Body of pancreas (tissue), 4 donors: ENCODE measurements around the gene RREB1. TPM values are rescaled to one million over a fixed set of nuclear protein-coding genes. Genes with fewer than 3 reads are reported as not detected.

Experiments
- ATAC-seq: fragments of 150-250 bp; one replicate; pipeline ENCODE4 v1.9.1; 2016
- DNase-seq, 4 donors: peaks; one replicate each; pipeline ENCODE4 v3.0.0-alpha.2; 2019
- H3K27ac ChIP-seq, 4 donors: fragments of 200-600 bp; sonication (generic); 1 replicate in 3 of 4; 2 replicates in 1 of 4; pipeline versions ENCODE4 v1.5.1 to v1.6.1; 2016 to 2019; ENCODE audit warnings: mild to moderate bottlenecking in 1 of 4, mixed read lengths in 1 of 4, moderate library complexity in 1 of 4
- H3K27me3 ChIP-seq, 2 donors: fragments of 200-600 bp; sonication (generic); one replicate each; pipeline ENCODE4 v1.6.0; 2016; ENCODE audit warnings: mild to moderate bottlenecking in 1 of 2
- H3K36me3 ChIP-seq, 2 donors: fragments of 200-600 bp; sonication (generic); replicated peaks in 1 of 2; 2 replicates each; pipeline ENCODE4 v1.5.1; 2016; ENCODE audit warnings: low read depth in 2 of 2; ENCODE audit not compliant: insufficient read depth in 1 of 2
- H3K4me1 ChIP-seq: fragments of 200-600 bp; sonication (generic); one replicate; pipeline ENCODE4 v1.6.0; 2016
- H3K4me3 ChIP-seq, 2 donors: fragments of 200-600 bp; sonication (generic); 1 replicate in 1 of 2; 2 replicates in 1 of 2; pipeline ENCODE4 v1.5.1; 2016 to 2019
- H3K9me3 ChIP-seq, 3 donors: fragments of 200-600 bp; sonication (generic); 1 replicate in 2 of 3; 2 replicates in 1 of 3; pipeline ENCODE4 v1.5.1; 2016
- POLR2A ChIP-seq, 3 donors: fragments of 450-650 bp; IDR thresholded peaks; one replicate each; pipeline ENCODE4 v1.6.1; 2016; ENCODE audit warnings: antibody characterized with exemption in 3 of 3, mild to moderate bottlenecking in 2 of 3
- WGBS, 2 donors: methylation state at CpG; one replicate each; pipeline ENCODE4 v1.1.5; 2017; 5-methylcytosine and 5-hydroxymethylcytosine counted together
- intact Hi-C: fragments of 100-400 bp; cut with DNase I; formaldehyde crosslinking; loops from one replicate; pipeline ENCODE4 v1.15.1; 2023
- total RNA-seq, 2 donors: library from RNA; depleted of rRNA; stranded (reverse); fragments of >200 nt; gene quantifications; one replicate each; pipeline ENCODE4 v1.1.0, GENCODE V29; 2016
- TF ChIP-seq, protein P1 (sequence below), 7 experiments: fragments of 450-650 bp in 4 of 7; fragments of 200-600 bp in 3 of 7; sonication (generic) in 3 of 7; IDR thresholded peaks; one replicate each; pipeline ENCODE4 v1.5.1; 2016 to 2019; ENCODE audit warnings: antibody characterized with exemption in 7 of 7

The RREB1 gene
- total RNA-seq, 2 donors from 2014 or later = 33.5 to 44.8 TPM

GRCh38 chr6:7240351-7240750 lies 132.6 kb downstream of the RREB1 start:
- WGBS, 2 donors = 33 to 44% methylated on average over 9 of the region's 9 CpGs
- DNase-seq (peak in 2 of 4 donors; percentile 52), ATAC-seq (no peak)
- H3K9me3 ChIP-seq = no peaks in the 10 kb centered on the region
- H3K4me1 ChIP-seq = peaks cover 85% of the 10 kb centered on the region
- no peaks in the 10 kb centered on the region for H3K36me3 ChIP-seq
- no peak overlapping the region for H3K4me3 ChIP-seq
- intact Hi-C loops = loop anchor here (10.0 kb wide), 1 partner anchor 546 kb away; no protein-coding TSS in a partner anchor
- TF ChIP-seq POLR2A (IDR thresholded peaks at IDR 0.05) = no peak
- TF ChIP-seq, protein P1, sequence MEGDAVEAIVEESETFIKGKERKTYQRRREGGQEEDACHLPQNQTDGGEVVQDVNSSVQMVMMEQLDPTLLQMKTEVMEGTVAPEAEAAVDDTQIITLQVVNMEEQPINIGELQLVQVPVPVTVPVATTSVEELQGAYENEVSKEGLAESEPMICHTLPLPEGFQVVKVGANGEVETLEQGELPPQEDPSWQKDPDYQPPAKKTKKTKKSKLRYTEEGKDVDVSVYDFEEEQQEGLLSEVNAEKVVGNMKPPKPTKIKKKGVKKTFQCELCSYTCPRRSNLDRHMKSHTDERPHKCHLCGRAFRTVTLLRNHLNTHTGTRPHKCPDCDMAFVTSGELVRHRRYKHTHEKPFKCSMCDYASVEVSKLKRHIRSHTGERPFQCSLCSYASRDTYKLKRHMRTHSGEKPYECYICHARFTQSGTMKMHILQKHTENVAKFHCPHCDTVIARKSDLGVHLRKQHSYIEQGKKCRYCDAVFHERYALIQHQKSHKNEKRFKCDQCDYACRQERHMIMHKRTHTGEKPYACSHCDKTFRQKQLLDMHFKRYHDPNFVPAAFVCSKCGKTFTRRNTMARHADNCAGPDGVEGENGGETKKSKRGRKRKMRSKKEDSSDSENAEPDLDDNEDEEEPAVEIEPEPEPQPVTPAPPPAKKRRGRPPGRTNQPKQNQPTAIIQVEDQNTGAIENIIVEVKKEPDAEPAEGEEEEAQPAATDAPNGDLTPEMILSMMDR (IDR thresholded peaks at IDR 0.05) = no peak
- H3K27ac ChIP-seq = peak overlapping the region; percentile 73 to 93 (median 88)
- H3K27me3 ChIP-seq = no peaks in the 10 kb centered on the region

GRCh38 chr6:7241160-7241559 lies 133.4 kb downstream of the RREB1 start:
- no peaks in the 10 kb centered on the region for H3K27me3 ChIP-seq
- DNase-seq = peak in 3 of 4 donors; percentile 44 to 53 (median 49)
- ATAC-seq = no peak
- TF ChIP-seq POLR2A (IDR thresholded peaks at IDR 0.05) = no peak
- 26 to 33% methylated on average over 10 of the region's 10 CpGs for WGBS, 2 donors
- H3K27ac ChIP-seq = peak overlapping the region; percentile 73 to 93 (median 88)
- peaks cover 77% of the 10 kb centered on the region for H3K4me1 ChIP-seq
- H3K36me3 ChIP-seq = peaks cover 0 to 3% of the 10 kb centered on the region in 2 donors
- no peaks in the 10 kb centered on the region for H3K9me3 ChIP-seq
- intact Hi-C loops = loop anchor here (10.0 kb wide), 1 partner anchor 546 kb away; no protein-coding TSS in a partner anchor
- no peak overlapping the region for H3K4me3 ChIP-seq

DNA sequence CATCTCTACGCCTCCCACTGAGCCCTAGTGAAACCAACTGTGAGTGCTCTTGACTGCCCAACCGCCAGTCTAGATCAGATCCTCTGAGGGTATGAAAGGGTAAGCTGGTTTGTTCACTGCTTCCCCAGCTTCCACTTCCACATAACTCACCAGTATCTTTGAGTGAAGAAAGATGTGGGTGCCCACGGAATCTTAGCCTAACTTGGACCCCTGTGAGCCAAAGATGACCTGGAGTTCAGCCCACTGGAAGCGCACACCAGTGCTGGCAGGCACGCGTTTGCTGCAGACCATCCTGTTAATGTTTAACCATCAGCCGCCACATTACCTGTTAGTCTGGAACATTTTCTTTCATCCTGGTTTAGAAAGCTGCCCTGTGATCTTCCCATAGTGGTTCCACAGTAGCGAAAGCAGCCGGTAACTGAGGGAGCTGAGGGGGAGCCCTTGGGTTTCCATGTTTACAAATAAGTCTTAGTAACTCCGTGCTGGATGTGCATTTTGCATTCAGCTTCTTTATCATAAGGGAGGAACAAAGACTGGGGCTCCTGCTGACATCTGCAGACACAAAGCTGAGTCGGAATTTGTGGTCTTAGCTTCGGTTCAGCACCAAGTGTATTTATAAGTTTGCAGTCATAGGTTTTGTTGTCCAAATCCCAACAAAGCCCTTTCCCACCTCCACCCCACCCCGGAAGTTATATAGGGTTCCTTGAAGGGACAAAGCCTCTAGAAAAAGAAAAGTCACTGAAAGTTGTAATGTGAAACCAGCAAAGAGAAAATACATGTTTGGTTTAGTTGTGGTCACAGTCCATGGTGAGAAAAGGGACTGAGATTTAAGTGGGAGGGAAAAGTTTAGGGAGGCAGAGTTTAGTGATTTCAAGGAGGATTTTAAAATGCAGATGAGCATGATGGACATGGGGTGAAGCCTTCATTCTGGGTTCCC lies 134.2 kb downstream of the RREB1 start:
- no peaks in the 10 kb centered on the region for H3K27me3 ChIP-seq
- DNase-seq (peak; percentile 61 to 85 (median 80)), ATAC-seq (peak; percentile 54)
- TF ChIP-seq, protein P1 (IDR thresholded peaks at IDR 0.05) = no peak
- peak in 2 of 3 donors; percentile 47 to 64 for TF ChIP-seq POLR2A (IDR thresholded peaks at IDR 0.05)
- no peak overlapping the region for H3K4me3 ChIP-seq
- no peaks in the 10 kb centered on the region for H3K9me3 ChIP-seq
- intact Hi-C loops = loop anchor here (10.0 kb wide), 1 partner anchor 547 kb away; no protein-coding TSS in a partner anchor
- H3K27ac ChIP-seq = peak overlapping the region; percentile 73 to 93 (median 88)
- H3K4me1 ChIP-seq = peaks cover 69% of the 10 kb centered on the region
- WGBS, 2 donors = 10 to 18% methylated on average over 10 to 13 of the region's 13 CpGs
- peaks cover 0 to 7% of the 10 kb centered on the region in 2 donors for H3K36me3 ChIP-seq

DNA sequence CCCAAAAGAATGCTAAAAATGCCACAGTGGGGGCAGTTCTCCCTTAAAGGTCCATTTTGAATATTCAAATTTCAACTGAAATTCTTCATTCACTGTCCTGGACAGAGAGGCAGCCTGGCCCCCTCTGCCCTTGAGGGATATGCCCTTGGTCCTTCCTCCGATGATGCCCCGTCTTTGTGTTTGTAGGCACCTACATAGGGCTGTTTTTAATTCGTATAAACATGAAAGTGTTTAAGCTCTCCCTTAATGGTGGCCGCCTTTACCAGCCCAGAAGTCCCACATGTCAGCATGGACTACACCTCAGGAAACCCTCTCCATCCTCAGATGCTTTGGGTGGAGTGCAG lies 135.0 kb downstream of the RREB1 start:
- TF ChIP-seq, protein P1 (IDR thresholded peaks at IDR 0.05) = no peak
- H3K36me3 ChIP-seq = peaks cover 0 to 16% of the 10 kb centered on the region in 2 donors
- 45 to 50% methylated on average over 4 of the region's 4 CpGs for WGBS, 2 donors
- intact Hi-C loops = loop anchor here (10.0 kb wide), 1 partner anchor 548 kb away; no protein-coding TSS in a partner anchor
- no peak for ATAC-seq
- H3K4me1 ChIP-seq = peaks cover 60% of the 10 kb centered on the region
- peak overlapping the region; percentile 73 to 93 (median 88) for H3K27ac ChIP-seq
- no peak overlapping the region for H3K4me3 ChIP-seq
- peak in 1 of 4 donors; percentile 5 for DNase-seq
- no peaks in the 10 kb centered on the region for H3K27me3 ChIP-seq
- no peaks in the 10 kb centered on the region for H3K9me3 ChIP-seq
